Hematopoietic multipotent progenitor cell treated with erythropoietin and hydrocortisone succinate and interleukin-3 and kit ligand, for 15 days (in vitro differentiated cells): Measurements from ENCODE around the gene C8G.

ENCODE experiments used
- DNase-seq: peaks from one replicate; pipeline ENCODE4 v3.0.0-alpha.2; 2015; ENCODE audit warnings: low spot score

The C8G gene

GRCh38 chr9:136953771-136954269 is 8.8 kb downstream of the C8G start:
- no peak for DNase-seq

- no peak for DNase-seq
Observed at GRCh38 chr9:136954270-136955083, 9.4 kb downstream of the C8G start.

- no peak for DNase-seq
Observed at GRCh38 chr9:136955202-136955942, 10.3 kb downstream of the C8G start.

- no peak for DNase-seq
Observed at GRCh38 chr9:136955943-136956335, 10.9 kb downstream of the C8G start.

GRCh38 chr9:136956604-136957003 is 11.6 kb downstream of the C8G start:
- DNase-seq: no peak

- no peak for DNase-seq
Observed at GRCh38 chr9:136957461-136957860, 12.4 kb downstream of the C8G start.

GRCh38 chr9:136957901-136958300 is 12.9 kb downstream of the C8G start:
- no peak for DNase-seq

- no peak for DNase-seq
Observed at GRCh38 chr9:136958473-136958872, 13.4 kb downstream of the C8G start.

GRCh38 chr9:136958898-136959850 is 14.1 kb downstream of the C8G start:
- DNase-seq: no peak

- no peak for DNase-seq
Observed at GRCh38 chr9:136960212-136960937, 15.3 kb downstream of the C8G start.

- DNase-seq: no peak
Observed at GRCh38 chr9:136960938-136961275, 15.9 kb downstream of the C8G start.

- no peak for DNase-seq
Observed at GRCh38 chr9:136961279-136962065, 16.4 kb downstream of the C8G start.

GRCh38 chr9:136962163-136962562 is 17.1 kb downstream of the C8G start:
- no peak for DNase-seq

- no peak for DNase-seq
Observed at GRCh38 chr9:136962701-136963248, 17.7 kb downstream of the C8G start.

GRCh38 chr9:136963341-136963740 is 18.3 kb downstream of the C8G start:
- DNase-seq: no peak

GRCh38 chr9:136963751-136964150 is 18.7 kb downstream of the C8G start:
- DNase-seq: no peak

GRCh38 chr9:136964171-136964689 is 19.2 kb downstream of the C8G start:
- DNase-seq: peak; percentile 15

GRCh38 chr9:136964833-136965422 is 19.9 kb downstream of the C8G start:
- DNase-seq: no peak

GRCh38 chr9:136965771-136966484 is 20.9 kb downstream of the C8G start:
- no peak for DNase-seq
